ENCODE measurements around the gene CENPB. TPM values are rescaled to one million over a fixed set of nuclear protein-coding genes. Genes with fewer than 3 reads are reported as not detected.

The CENPB gene
- total and polyA plus RNA-seq, 2 of the 4 experiments (the other 2 are of a cell fraction), result 45.7 to 59.1 TPM

DNA sequence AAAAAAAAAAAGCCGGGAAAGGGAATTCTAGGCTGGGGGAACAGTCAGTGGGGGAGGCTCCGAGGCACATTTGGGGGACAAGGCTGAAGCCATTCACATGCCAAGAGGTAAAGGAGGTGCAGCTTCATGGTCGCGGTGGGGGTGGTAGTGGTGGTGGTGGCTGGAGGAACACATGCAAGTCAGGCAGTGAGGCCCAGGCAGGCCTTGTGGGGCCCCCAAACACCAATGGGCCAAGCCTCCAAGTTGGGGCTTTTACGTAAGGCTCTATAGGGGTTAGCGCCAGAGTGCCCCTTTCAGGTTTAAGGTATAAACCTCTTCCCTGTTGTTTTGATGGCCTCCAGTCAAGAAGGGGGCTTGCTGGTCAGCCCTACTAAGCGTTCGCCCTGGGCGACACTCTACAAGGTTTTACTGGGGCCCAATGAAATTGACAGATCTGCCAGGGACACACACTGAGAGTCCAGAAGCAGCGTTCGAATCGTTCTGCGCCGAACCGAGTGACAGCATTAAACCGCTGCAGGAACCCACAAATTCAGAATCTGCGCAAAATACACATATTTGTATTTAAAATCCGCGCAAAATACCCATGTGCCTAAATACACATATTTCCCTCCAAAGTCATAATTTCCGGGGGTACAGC, 33.0 kb upstream of the CENPB start:
- Histone ChIP-seq H3K4me1 (ENCODE audit: control insufficient read depth, insufficient read depth, low read length) (peaks cover 8% of the 10 kb centered on the region; the same call in 1 of the 2 replicates), H3K4me2 (ENCODE audit: low read depth, low read length) (peak overlapping the region; percentile 69), H2AK5ac (ENCODE audit: low read depth, low read length) (peak overlapping the region; percentile 78), H3K4me3 (ENCODE audit: insufficient read depth, low read depth, low read length) (peak overlapping the region; percentile 33), H3K23ac (ENCODE audit: low read depth, low read length) (peak overlapping the region; percentile 31; the same call in 1 of the 2 replicates), H3K27me3 (ENCODE audit: control insufficient read depth, insufficient read depth, low read length) (no peaks in the 10 kb centered on the region), H2AK9ac (replicated peaks; ENCODE audit: low read depth, low read length, poor library complexity) (peak overlapping the region; percentile 96), H3K9ac (ENCODE audit: low read depth, low read length) (peak overlapping the region; percentile 77), H3K14ac (replicated peaks; ENCODE audit: low read depth, low read length) (peak overlapping the region; percentile 82), H2AFZ (replicated peaks; ENCODE audit: low read length, poor library complexity) (peak overlapping the region; percentile 97), H3K36me3 (ENCODE audit: control insufficient read depth, insufficient read depth, low read length) (peaks cover 21% of the 10 kb centered on the region), H3K27ac (ENCODE audit: insufficient read depth, low read length) (peak overlapping the region; percentile 66), H3K9me3 (ENCODE audit: control insufficient read depth, insufficient read depth, low read length) (no peaks in the 10 kb centered on the region), H2BK120ac (ENCODE audit: low read depth, low read length) (peak overlapping the region; percentile 65), H4K20me1 (ENCODE audit: insufficient read depth, low read length) (no peaks in the 10 kb centered on the region), H3K56ac (ENCODE audit: extremely low read depth, insufficient read depth, low read length) (peak overlapping the region; percentile 59), H4K8ac (ENCODE audit: low read depth in 2 of 2, low read length in 2 of 2) (peak overlapping the region; percentile 68 to 98), H2BK20ac (ENCODE audit: low read depth, low read length) (peak overlapping the region; percentile 14; the same call in 1 of the 2 replicates), H4K91ac (ENCODE audit: insufficient read depth, low read depth, low read length) (peak overlapping the region; percentile 78), H3K4ac (ENCODE audit: low read depth, low read length) (peak overlapping the region; percentile 84), H2BK5ac (ENCODE audit: low read depth, low read length, poor library complexity, severe bottlenecking) (peak overlapping the region; percentile 79), H3K79me1 (ENCODE audit: low read depth in 1 of 2, low read length in 2 of 2) (peaks cover 14 to 37% of the 10 kb centered on the region in 2 experiments; a peak in 3 of 4 replicates), H3K18ac (ENCODE audit: low read depth, low read length) (peak overlapping the region; percentile 23; the same call in 1 of the 2 replicates), H3K9me1 (ENCODE audit: insufficient read depth, low read length) (0 out of 2 replicates have a peak, but pooled peaks cover 12% of the 10 kb centered on the region), H4K5ac (ENCODE audit: low read depth, low read length) (peak overlapping the region; percentile 79), H2BK15ac (ENCODE audit: low read depth, low read length) (peak overlapping the region; percentile 39; the same call in 1 of the 3 replicates)
- dilution Hi-C loops (cut with HindIII; ENCODE audit: low sequenced_read_pairs, unreplicated experiment) (no loop called here), intact Hi-C loops (cut with micrococcal nuclease) (loop anchor here (1.0 kb wide), 3 partner anchors 8 to 66 kb away; partner anchors contain the start of gene CENPB), in situ Hi-C loops (cut with MboI; ENCODE audit: low sequenced_read_pairs) (no loop called here)
- CTCF ChIA-PET, result interaction anchor here (1.6 kb wide), 2 partner anchors 25 to 33 kb away, joined by 5 to 18 read pairs; partner anchors contain the start of gene CENPB
- ATAC-seq (ENCODE audit: low read depth), result no peak
- WGBS, 2 experiments (ENCODE audit: extremely low coverage in 2 of 2, insufficient read length in 1 of 2), result 70% methylated on average over 14 of the region's 20 CpGs; no CpG with 5 or more reads in 1 of the 2 experiments
- DNase-seq, result no peak
- BruUV-seq (replicated peaks), result no TSS peak
- POLR2A ChIA-PET (ENCODE audit: unreplicated experiment), result interaction anchor here (1.0 to 1.6 kb wide), 2 partner anchors 32 to 79 kb away, joined by 4 to 5 read pairs; partner anchors contain the start of gene CENPB
- TF ChIP-seq SMC3 (IDR thresholded peaks at IDR 0.05; ENCODE audit: low read depth, low read length) (no peak), RCOR1 (IDR thresholded peaks at IDR 0.05; ENCODE audit: insufficient replicate concordance, low read length) (no peak), RFX5 (IDR thresholded peaks at IDR 0.05; ENCODE audit: low read depth, low read length) (no peak), CEBPB (IDR thresholded peaks at IDR 0.05; ENCODE audit: low read depth, low read length) (no peak), POLR2A (IDR thresholded peaks at IDR 0.05; ENCODE audit: low read depth, low read length) (no peak), MXI1 (IDR thresholded peaks at IDR 0.05; ENCODE audit: borderline replicate concordance, low read depth, low read length) (no peak), MAZ (IDR thresholded peaks at IDR 0.05; ENCODE audit: borderline replicate concordance, low read depth, low read length) (no peak), BHLHE40 (IDR thresholded peaks at IDR 0.05; ENCODE audit: low read depth, low read length) (no peak), MAFK (IDR thresholded peaks at IDR 0.05; ENCODE audit: low read depth, low read length) (no peak), RAD21 (IDR thresholded peaks at IDR 0.05; ENCODE audit: low read length) (no peak), FOS (IDR thresholded peaks at IDR 0.05; ENCODE audit: low read depth, low read length) (no peak)
- TF ChIP-seq, protein P1, sequence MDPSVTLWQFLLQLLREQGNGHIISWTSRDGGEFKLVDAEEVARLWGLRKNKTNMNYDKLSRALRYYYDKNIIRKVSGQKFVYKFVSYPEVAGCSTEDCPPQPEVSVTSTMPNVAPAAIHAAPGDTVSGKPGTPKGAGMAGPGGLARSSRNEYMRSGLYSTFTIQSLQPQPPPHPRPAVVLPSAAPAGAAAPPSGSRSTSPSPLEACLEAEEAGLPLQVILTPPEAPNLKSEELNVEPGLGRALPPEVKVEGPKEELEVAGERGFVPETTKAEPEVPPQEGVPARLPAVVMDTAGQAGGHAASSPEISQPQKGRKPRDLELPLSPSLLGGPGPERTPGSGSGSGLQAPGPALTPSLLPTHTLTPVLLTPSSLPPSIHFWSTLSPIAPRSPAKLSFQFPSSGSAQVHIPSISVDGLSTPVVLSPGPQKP (IDR thresholded peaks at IDR 0.05; ENCODE audit: borderline replicate concordance, low read depth, low read length), result no peak
- TF ChIP-seq, protein P2, sequence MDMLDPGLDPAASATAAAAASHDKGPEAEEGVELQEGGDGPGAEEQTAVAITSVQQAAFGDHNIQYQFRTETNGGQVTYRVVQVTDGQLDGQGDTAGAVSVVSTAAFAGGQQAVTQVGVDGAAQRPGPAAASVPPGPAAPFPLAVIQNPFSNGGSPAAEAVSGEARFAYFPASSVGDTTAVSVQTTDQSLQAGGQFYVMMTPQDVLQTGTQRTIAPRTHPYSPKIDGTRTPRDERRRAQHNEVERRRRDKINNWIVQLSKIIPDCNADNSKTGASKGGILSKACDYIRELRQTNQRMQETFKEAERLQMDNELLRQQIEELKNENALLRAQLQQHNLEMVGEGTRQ (IDR thresholded peaks at IDR 0.05; ENCODE audit: low read depth, low read length), result no peak
- TF ChIP-seq, protein P3, sequence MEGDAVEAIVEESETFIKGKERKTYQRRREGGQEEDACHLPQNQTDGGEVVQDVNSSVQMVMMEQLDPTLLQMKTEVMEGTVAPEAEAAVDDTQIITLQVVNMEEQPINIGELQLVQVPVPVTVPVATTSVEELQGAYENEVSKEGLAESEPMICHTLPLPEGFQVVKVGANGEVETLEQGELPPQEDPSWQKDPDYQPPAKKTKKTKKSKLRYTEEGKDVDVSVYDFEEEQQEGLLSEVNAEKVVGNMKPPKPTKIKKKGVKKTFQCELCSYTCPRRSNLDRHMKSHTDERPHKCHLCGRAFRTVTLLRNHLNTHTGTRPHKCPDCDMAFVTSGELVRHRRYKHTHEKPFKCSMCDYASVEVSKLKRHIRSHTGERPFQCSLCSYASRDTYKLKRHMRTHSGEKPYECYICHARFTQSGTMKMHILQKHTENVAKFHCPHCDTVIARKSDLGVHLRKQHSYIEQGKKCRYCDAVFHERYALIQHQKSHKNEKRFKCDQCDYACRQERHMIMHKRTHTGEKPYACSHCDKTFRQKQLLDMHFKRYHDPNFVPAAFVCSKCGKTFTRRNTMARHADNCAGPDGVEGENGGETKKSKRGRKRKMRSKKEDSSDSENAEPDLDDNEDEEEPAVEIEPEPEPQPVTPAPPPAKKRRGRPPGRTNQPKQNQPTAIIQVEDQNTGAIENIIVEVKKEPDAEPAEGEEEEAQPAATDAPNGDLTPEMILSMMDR (conservative IDR thresholded peaks at IDR 0.05; ENCODE audit: low read depth, low read length), result no peak

All from IMR-90 (cell line).